ENCODE data around the gene SHQ1.

GRCh38 chr3:72728958-72729467, 119.2 kb downstream of the SHQ1 start:
- TF ChIP-seq CTCF (IDR thresholded peaks at IDR 0.05 in 2 of 3, conservative IDR thresholded peaks at IDR 0.05 in 1 of 3; ENCODE audit: borderline replicate concordance in 1 of 3, insufficient read depth in 1 of 3, low read depth in 2 of 3, low read length in 2 of 3) (no peak), EZH2 (IDR thresholded peaks at IDR 0.05) (no peak), YY1 (IDR thresholded peaks at IDR 0.05; ENCODE audit: extremely low read depth, insufficient replicate concordance, low read depth, low read length) (no peak), CBX3 (IDR thresholded peaks at IDR 0.05; ENCODE audit: low read depth) (no peak), POLR2A (IDR thresholded peaks at IDR 0.05; ENCODE audit: borderline replicate concordance, extremely low read depth, insufficient read depth, insufficient read length) (no peak)

All from HCT116 (cell line).